GM19397 (cell line): Measurements from ENCODE around the gene GFRA1.

Experiments
- ATAC-seq: cut with Tn5 transposase; IDR thresholded peaks from one replicate; pipeline ENCODE4 v1.9.1; 2021; ENCODE audit warnings: mild to moderate bottlenecking, moderate library complexity; ENCODE audit not compliant: unreplicated experiment

The GFRA1 gene

DNA sequence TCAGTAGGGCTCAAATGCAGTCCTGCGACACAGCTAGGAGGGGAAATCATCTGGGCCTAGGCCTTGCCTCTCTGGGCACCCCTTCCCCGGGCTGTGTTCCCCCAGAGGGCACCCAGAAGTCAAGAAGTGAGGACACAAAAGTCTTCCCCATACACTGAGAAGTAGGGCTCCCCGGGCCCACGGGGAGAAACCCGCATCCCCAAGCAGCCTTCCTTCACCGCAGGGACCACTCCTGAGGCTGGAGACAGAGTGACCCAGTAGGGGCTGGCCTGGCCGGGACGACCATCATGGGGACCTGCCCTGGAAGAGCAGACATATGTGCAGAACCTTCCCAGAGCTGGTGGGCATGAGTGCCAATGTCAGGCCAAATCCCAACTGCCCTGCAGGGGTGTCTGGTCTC, 163.5 kb downstream of the GFRA1 start:
- ATAC-seq: no peak

DNA sequence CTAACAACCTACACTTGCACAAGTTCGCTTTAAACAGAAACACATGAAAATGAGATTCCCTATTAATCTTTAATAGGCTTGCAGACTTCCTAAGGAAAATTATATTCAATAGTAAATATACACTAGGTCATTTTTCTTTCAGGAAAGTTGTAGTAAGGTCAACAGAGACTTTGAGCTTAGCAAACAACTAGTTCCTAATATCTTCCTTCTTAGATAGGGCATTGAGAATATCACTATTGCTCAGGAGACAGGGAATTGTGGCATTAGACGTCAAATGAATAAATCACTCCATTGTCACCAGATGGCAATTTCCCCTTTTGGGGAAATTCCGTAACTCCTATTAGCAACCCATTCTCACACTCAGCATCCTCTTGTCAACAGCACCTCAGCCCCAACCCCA, 164.9 kb downstream of the GFRA1 start:
- no peak for ATAC-seq

DNA sequence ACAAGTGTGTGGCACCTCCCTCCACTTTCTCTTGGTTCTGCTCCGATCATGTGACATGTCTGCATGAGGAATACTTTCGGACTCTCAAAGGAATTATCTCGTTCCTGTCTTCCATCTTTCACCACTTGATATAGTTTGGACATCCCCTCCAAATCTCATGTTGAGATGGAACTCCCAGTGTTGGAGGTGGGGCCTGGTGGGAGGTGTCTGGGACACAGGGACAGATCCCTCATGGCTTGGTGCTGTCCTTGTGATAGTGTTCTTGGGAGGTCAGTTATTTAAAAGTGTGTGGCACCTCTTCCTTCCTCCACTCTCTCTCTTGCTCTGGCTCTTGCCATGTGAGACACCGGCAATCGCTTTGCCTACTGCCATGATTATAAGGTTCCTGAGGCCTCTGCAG, 166.4 kb downstream of the GFRA1 start:
- no peak for ATAC-seq

DNA sequence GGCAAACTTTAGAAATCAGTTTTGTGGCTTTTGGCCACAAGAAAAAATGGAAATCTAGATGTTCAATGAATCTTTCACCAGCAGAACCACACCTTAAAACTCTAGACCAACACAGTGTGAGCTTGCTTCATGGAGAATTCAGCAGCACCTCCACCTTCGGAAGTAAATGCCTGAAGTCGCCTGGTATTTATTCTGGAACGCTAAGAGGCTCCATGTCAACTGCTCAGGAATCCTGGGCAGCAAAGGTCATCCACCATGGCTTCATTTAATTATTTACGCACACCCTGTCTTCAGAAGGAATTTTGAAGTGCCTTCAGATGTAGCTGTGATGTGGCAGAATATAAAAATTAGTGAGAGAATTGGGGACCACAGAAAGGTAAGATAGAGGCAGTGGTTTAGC, 167.7 kb downstream of the GFRA1 start:
- no peak for ATAC-seq

DNA sequence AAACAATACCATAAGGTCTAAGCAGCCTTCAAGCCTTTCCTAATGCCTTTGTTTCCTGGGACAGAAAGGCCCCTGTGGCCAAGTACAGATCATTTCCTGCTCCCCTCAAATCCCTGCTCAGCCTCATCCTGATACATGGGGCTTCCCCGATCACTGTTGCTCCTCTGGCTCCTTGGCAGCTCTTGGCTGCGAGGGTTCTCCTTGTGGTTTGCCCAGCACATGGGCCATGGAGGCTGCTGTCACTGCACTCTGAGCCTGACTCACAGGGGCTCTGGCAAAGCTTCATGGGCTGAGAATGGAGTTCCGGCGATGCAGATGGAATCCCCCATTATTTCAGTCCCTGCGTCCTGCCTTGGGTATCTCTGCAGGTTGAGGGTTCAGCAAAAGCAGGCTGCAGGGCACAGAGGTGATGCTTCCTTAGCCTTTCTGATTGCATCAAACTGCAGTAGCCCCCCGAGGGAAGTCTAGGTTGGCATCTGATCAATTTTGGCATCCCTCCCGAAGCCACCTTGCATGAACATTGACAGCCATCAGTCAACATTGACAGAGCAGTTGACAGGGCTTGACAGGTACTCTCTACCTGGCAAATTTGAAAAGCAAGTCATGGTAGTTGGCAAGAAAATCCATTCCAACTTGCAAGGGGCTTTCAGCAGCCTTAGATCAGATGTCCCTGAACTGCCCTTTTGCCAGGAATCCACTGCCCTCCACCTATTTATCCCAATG, 168.6 kb downstream of the GFRA1 start:
- ATAC-seq: no peak

DNA sequence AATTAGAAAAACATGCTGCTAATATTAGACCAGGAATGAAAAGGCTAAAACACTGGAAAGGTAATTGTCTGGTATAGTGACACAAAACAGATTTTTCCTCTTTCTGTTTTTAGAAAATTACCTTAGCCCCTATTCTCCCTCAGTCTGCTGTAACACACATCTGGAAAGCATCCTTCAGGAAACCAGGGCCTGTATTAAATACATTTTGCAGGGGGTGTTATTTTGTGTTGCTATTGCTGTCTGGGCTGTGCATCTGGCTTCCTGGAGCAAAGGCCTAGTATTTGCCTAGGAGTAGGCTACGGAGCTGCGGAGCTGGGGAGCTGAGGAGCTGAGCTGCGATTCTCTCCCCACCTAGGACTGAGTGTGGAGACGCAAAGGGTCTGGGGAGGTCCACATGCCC, 169.3 kb downstream of the GFRA1 start:
- ATAC-seq: no peak

DNA sequence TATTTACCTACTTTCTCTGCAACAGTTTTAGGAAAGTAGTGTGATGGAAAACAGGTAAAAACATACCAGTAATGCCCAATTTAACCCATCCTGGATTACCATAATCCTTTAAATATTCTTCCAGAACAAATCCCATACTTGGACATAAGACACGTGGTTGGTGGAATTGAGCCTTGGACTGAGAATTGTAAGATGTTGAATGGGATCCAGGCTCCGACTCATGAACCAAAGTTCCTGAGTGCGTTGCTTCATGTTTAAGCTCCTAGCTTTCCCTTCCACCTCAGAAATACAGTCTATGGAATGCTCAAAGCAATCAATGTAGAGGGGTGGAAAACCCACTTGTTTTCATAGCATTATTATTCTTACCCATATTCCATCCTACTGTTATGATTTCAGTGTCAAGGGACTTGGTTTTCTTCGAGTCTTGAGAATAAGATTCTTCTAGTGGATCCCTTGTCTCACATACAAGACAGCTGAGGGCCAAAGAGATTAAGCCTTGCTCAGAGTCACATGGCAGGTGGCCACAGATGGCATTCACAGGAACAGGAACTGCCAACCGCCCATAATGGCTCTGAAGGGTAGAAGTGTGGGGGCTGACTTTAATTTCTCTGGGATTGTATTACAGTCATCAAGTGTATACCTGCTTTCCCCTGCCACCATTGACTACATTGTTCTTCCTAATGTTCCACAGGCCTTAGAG, 171.2 kb downstream of the GFRA1 start:
- no peak for ATAC-seq

DNA sequence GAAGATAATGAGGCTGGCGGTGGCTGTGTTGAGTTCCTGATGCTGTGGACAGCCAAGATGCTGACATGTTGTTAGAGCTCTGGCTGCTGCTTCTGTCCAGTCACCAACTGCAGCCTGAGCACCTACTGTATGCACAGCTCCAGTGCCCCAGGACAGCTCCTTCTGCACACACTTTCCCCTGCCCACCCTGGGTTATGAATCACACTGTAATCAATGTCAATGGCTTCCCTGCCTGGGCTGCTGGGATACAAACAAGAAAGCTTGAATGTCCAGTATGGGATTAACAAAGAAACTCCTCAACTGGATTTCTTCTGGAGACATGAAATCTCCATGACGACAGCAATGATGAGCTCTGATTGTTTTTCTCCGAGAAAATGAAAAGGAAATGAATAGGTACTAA, 172.0 kb downstream of the GFRA1 start:
- ATAC-seq: no peak

DNA sequence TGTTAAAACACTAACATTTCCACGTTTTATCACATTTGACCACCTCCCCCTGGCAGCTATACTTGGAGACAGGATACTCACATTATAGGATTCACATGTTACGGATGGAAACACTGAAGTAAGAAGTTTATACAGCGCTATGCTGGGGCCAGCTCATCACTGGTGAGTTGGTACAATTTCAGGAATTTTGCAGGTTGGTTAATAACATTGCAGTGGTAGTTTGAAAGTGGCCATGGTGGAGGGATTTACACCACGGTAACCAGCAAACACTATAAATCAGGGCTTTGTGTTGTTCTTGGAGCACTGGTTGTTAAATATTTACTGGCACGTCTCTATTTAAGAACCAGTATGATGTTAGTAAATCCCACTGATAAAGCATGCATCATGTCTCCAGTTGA, 174.0 kb downstream of the GFRA1 start:
- ATAC-seq: no peak

DNA sequence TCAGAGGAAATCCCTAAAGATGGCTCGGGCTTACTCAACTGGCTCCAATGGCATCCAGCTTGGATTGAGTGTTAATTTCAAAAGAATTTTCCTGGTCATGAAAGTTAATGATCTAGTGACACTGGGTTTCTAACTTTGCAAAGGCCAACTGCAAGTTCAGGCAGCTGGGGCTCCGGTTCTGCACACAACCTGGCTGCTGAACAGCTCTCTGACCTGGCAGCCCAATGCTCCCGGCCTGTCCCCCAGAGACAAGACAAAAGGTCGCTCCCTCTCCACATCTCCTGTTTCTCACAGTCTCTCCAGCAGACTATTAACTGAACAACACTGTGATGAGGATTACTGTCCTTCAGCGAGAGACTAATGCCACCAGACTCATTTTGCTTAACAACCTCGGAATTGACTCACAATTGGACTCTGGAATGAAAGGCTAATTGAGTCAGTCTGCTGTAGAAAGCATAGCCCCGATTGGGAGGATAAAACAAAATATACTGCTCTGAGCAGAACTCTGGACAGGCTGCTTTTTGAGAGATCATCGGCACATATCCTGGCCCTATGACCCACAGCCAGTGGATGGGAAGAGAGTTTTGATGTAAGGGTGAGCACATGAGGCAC, 174.5 kb downstream of the GFRA1 start:
- no peak for ATAC-seq

DNA sequence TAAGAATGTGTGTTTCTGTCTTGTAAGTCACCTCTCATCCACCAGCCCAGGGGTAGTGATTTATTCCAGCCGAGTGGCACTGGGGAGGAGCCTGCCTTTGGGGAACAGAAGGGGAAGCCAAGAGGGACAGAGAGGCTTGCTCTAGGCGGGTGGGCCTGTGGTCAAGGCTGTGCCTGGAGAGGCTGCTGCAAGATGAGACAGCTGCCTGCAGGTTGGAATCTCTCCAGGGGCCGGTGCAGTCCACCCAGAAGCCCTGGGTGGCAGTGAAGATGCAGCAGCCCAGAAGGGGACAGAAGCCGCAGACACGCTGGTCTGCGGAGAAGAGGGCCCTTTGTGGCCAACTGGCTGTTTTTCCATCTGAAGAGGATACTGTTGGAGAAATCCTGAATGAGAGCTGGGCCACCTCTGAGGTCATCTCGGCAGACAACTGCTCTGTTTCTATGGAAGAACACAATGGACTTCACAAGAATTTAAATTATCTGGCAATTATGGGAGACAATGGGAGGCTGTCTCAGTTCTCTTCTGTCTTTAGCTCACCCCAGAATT, 175.7 kb downstream of the GFRA1 start:
- no peak for ATAC-seq

DNA sequence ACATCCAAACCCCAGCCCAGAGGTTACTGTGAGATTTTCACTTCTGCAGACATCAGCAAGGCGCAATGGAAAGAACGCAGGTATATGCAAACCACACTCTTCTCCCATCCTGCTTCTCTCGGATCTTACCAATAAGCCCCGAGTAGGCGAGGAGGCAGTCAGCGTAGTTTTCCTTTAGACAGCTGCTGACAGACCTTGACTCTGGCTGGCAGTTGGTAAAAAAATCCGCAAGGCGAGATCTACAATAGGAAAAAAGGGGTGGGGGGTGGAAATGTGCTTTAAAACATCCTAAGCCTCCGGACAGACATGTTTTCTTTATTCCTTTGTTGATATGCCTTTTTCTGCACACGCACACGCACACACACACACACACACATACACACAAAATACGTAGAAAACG, 176.5 kb downstream of the GFRA1 start:
- no peak for ATAC-seq

DNA sequence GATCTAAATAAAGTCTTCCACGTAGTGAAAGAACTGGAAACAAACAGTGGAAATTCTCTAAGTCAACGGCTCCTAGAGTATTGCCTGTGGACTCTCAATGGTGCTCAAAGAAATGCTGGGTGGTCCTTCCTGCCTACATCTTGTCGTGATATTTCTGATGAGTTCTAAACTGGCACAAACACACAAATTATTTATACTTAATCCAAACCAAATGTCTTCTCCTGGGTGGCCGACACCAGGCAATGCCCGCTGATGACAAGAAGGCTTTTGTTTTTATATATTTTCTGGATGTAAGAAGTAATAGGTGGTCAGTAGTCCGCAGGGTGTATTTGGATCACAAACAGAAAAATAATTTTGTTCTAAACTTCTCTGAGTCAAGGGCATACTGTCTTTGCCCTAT, 178.7 kb downstream of the GFRA1 start:
- ATAC-seq: no peak

DNA sequence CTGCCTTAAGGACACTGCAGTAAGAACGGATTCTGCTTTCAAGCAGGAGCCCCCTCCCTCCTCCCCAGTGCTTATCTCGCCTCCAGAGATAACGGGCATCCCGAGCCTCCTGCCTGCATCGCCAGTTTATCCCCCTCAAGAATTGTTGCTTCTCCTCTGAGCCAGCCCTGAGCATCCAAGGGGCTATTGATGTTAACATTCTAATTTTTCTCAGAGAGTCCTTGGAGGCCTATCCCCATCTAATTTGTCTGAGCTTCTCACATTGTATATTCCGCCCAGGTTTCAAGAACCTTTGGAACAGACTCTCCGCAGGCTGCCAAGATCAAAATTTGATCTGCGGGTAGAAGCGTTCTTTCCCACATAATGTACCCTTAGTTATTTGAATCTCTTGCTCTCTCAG, 180.0 kb downstream of the GFRA1 start:
- ATAC-seq: no peak

DNA sequence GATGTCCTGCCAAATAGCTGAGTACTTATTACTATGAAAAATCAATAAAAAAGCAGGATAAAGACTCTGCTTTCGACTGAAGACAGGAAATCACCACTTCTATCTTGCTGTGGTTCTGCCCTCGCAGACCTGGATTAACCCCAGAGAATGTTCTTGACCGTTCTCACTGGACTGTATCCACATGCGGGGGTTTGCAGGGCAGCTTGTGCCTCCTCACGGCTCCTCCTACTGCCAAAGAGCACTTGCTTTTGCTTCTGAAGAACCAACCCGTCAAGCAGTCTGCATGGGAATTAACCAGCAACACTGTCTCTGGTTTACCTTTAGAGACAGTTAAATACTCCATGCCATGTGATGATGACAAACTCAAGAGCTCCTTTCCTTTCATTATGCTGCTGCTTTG, 184.0 kb downstream of the GFRA1 start:
- ATAC-seq: no peak

DNA sequence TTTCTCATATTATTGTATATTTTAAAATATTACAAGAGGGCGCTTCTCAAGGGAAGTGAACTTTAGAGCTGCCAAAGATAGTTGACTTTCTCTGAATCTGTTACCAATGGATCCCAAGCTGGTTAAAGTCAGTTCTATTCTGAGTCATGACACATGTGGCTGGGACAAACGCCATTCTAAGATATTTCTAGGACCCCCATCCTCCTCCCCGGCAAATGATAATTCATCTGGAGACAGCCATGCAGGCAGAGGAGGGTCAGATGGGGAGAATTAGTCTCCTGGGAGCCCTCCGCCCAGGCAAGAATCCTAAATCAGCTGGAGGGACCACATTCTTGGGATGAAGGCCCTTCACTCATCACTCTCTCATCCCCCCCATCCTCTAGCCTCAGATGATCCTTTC, 187.7 kb downstream of the GFRA1 start:
- no peak for ATAC-seq

DNA sequence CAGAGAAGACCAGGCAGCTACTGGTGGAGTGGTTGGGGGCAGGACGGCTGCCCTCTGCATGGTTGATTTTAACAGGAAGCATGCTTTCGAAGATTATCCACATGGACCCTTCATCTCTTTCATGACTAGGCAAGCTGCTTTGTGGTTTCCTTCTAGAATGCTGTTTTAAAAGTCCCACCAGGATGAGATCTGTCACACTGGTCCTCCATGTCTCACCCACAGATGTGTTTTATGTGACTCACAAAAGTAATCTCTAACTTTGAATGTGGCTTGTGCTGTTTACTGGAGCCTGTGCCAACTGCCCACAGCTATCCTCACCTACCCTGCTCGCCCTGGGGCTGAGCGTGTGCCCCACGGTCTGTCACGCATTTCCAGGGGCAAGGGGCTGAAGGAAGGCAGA, 188.8 kb downstream of the GFRA1 start:
- ATAC-seq: no peak

DNA sequence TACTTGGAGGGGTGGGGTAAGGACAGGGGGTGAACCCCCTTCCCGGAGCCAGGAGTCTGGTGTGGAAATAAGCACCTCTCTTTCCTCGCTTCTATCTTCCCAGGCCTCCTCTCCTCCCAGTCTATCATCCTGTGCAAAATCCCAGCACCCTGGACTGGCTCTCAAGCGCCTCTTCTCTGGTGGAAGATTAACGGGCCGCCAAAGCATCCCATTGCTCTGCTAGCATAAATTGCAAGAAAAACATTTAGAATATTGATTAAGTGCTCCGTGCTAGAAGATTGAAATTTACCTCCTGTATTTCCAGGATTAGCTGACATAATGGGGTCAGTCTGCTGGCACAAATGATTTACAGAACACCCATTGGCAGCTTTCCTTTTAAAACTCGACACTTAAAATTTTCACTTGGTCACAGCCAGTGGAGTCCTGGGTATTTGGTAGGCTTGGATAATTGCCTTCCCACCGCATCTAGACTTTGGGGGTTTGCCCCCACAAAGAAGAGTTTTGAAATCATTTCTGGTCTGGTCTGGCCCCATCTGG, 189.7 kb downstream of the GFRA1 start:
- no peak for ATAC-seq

DNA sequence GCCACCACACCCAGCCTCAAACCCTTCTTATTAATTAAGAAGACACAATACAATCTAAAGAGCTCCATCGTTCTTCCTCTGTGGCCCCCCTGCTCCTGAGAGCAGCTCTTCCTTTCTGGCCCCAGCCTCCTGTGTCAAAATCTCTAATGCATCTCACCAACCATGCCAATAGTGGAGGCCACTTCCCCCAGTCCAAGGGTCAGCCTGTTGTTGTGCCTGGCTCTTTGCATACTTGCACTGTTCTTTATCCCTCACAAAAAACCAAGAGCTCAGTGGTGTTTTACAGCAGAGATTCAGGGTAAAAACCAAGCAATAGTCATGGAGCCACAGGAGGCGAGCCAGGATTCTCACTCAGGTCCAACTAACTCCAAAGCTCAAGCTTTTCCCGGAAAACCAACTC, 190.2 kb downstream of the GFRA1 start:
- ATAC-seq: no peak

DNA sequence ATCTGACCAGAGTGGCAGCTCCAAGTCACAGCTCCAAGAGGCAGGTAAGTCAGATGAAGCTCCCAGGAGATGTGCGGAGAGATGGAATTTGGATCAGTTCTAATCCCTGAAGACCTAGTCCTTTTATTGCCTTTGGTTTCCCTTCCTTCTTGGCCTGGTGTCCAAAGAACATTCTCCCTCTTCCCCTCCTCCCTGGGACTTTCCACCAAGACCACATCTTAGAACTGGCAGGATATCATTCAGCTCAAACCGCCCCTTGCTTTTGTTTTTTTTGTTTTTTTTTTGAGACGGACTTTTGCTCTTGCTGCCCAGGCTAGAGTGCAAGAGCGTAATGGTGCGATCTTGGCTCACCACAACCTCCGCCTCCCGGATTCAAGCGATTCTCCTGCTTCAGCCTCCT, 190.8 kb downstream of the GFRA1 start:
- no peak for ATAC-seq

DNA sequence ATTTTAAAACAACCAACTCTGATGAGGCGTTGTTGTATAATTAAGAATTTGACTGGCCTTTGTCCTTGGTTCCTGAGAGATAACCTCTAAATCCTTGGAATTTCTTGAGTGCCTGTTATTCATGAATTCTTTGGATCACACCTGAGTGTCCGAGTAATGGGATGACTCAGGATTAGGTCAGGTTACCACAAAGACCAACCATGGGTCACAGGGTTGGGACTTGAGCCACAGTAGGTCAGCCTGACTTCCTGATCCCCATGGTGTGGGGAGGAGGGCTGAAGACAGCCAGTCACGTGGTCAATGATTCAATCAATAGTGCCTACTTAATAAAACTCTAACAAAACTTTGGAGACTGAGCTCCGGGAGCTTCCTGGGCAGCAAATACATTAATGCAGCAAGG, 192.5 kb downstream of the GFRA1 start:
- ATAC-seq: no peak

DNA sequence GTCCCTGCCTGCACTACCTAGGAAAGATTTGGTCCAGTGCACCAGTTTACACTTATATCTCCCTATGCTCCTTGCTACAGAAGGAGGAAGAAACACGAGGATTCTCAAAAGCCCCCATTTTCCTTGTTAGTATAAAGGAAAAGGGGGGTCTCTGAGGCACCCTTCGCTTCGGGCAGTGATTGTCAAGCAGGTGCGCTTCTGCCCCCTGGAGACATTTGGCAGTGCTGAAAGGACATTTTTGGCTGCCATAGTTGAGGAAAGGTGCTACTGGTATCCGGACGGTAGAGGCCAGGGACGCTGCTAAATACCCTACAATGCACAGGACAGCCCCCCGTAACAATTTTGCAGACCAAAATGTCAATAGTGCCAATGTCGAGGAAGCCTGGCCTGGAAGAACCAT, 193.7 kb downstream of the GFRA1 start:
- no peak for ATAC-seq
